Measurements from ENCODE around the gene TEAD1. TPM values are rescaled to one million over a fixed set of nuclear protein-coding genes. Genes with fewer than 3 reads are reported as not detected.

Gene TEAD1
- total and polyA plus RNA-seq, 9 of the 15 experiments (the other 6 are each of a cell fraction or from before 2014, with no cell fraction given): 1.7 to 17.7 (median 10.8) TPM

DNA sequence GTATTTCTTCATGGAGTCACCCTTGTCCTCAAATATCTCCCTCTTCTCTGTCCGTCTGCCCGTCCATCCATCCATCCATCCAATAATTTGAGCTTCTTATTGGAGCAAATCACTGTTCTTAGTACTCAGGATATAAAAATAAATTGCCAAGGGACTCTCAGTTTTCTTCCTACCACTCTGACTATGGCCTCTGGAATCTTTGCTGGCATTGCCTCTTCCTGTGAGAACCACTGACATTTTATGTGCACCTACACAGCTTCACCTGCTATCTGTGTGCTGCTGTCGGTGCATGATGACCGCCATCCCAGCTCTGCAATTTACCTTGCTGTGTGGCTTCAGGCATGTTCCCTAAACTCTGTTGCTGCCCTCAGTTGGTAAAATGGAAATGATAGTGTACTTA lies 37.9 kb downstream of the TEAD1 start:
- H3K4me1 ChIP-seq (replicated peaks in 1 of 2; ENCODE audit: control insufficient read depth in 2 of 2, insufficient read depth in 2 of 2, low read length in 2 of 2): peaks cover 0 to 5% of the 10 kb centered on the region in 2 experiments; a peak in 2 of 5 replicates
- intact Hi-C loops (cut with micrococcal nuclease): no loop called here

More for the DNA sequence above, 37.9 kb downstream of the TEAD1 start:
- in situ Hi-C loops (cut with MboI): no loop called here
- FAIRE-seq: no peak
- DNase-seq (ENCODE audit: extremely low read depth in 1 of 4, low spot score in 3 of 4): no peak
- Histone ChIP-seq H4K20me1 (replicated peaks; ENCODE audit: control insufficient read depth, insufficient read depth, low read length) (no peaks in the 10 kb centered on the region), H3K9ac (ENCODE audit: insufficient read depth in 1 of 2, low read depth in 2 of 2, low read length in 2 of 2) (no peak overlapping the region), H3K79me2 (ENCODE audit: control insufficient read depth, insufficient read depth, low read length) (peaks cover 3% of the 10 kb centered on the region; the same call in 1 of the 3 replicates), H3K36me3 (ENCODE audit: control insufficient read depth, insufficient read depth, low read length) (no peaks in the 10 kb centered on the region), H3K9me1 (ENCODE audit: control insufficient read depth, insufficient read depth, low read length) (no peaks in the 10 kb centered on the region), H3K4me2 (ENCODE audit: insufficient read depth, low read length) (no peak overlapping the region), H2AFZ (ENCODE audit: low read depth, low read length) (no peak overlapping the region), H3K27me3 (ENCODE audit: control insufficient read depth in 2 of 2, insufficient read depth in 2 of 2, low read length in 2 of 2) (no peaks in the 10 kb centered on the region), H3K9me3 (replicated peaks; ENCODE audit: control insufficient read depth, insufficient read depth, low read depth, low read length) (no peaks in the 10 kb centered on the region), H3K4me3 (no peak overlapping the region), H3K27ac (ENCODE audit: extremely low read depth, low read depth, low read length) (no peak overlapping the region)
- 85% methylated on average over 4 of the region's 4 CpGs for WGBS (ENCODE audit: insufficient coverage, low coverage, missing lambda C conversion rate)
- TF ChIP-seq TRIM24 (IDR thresholded peaks at IDR 0.05): no peak
- TF ChIP-seq SIRT6 (IDR thresholded peaks at IDR 0.05; ENCODE audit: low read depth, low read length): no peak
- no peak for TF ChIP-seq SRSF3 (IDR thresholded peaks at IDR 0.05; ENCODE audit: insufficient read depth, low read length)
- no peak for TF ChIP-seq GABPA (tag; conservative IDR thresholded peaks at IDR 0.05; ENCODE audit: low read depth)
- no peak for TF ChIP-seq PKNOX1 (IDR thresholded peaks at IDR 0.05)
- TF ChIP-seq CCNT2 (IDR thresholded peaks at IDR 0.05; ENCODE audit: borderline replicate concordance, extremely low read depth, insufficient read length, low read depth, low read length): no peak
- TF ChIP-seq, protein P1, sequence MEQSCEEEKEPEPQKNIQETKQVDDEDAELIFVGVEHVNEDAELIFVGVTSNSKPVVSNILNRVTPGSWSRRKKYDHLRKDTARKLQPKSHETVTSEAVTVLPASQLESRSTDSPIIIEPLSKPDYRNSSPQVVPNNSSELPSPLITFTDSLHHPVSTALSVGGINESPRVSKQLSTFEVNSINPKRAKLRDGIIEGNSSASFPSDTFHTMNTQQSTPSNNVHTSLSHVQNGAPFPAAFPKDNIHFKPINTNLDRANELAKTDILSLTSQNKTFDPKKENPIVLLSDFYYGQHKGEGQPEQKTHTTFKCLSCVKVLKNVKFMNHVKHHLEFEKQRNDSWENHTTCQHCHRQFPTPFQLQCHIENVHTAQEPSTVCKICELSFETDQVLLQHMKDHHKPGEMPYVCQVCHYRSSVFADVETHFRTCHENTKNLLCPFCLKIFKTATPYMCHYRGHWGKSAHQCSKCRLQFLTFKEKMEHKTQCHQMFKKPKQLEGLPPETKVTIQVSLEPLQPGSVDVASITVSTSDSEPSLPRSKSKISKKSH (CRISPR knock-in tag; IDR thresholded peaks at IDR 0.05): no peak
- TF ChIP-seq KLF16 (IDR thresholded peaks at IDR 0.05): no peak
- no peak for TF ChIP-seq KLF6 (CRISPR knock-in tag; IDR thresholded peaks at IDR 0.05; ENCODE audit: borderline replicate concordance)
- no peak for TF ChIP-seq MEIS2 (IDR thresholded peaks at IDR 0.05; ENCODE audit: partially characterized antibody)
- TF ChIP-seq CHCHD3 (CRISPR knock-in tag; IDR thresholded peaks at IDR 0.05): no peak
- TF ChIP-seq KDM2B (CRISPR knock-in tag; IDR thresholded peaks at IDR 0.05): no peak
- TF ChIP-seq RBM15 (IDR thresholded peaks at IDR 0.05; ENCODE audit: insufficient read depth, low read length): no peak
- TF ChIP-seq ZFP30 (CRISPR knock-in tag; IDR thresholded peaks at IDR 0.05; ENCODE audit: borderline replicate concordance): no peak
- TF ChIP-seq HDGF (IDR thresholded peaks at IDR 0.05): no peak
- no peak for TF ChIP-seq JUNB (CRISPR knock-in tag; conservative IDR thresholded peaks at IDR 0.05)
- POLR2A ChIA-PET: interaction anchor here (0.5 to 1.0 kb wide), 2 partner anchors 14 to 20 kb away, joined by 3 to 4 read pairs; no protein-coding TSS in a partner anchor
- CTCF ChIA-PET (ENCODE audit: low intra/inter-chr PET ratio): no interaction called here
- no TSS peak for BruUV-seq (replicated peaks)
- no peak for ATAC-seq
